Kidney (tissue), 14 donors: ENCODE results near the gene TRPV5. TPM values are rescaled to one million over a fixed set of nuclear protein-coding genes. Genes with fewer than 3 reads are reported as not detected.

Experiments used
- DNase-seq, 5 donors: peaks; one replicate each; pipeline ENCODE4 v3.0.0-alpha.2; 2013 to 2020
- FAIRE-seq: peaks from 2 replicates; lab custom pipeline; 2012; peaks lifted over from hg19 to GRCh38; lab: Jason Lieb, UNC
- H3K27ac ChIP-seq, 2 donors: one replicate each; pipeline ENCODE4 v1.7.0; 2013; ENCODE audit warnings: low read depth in 2 of 2, low read length in 2 of 2, inconsistent platforms in 1 of 2
- H3K27me3 ChIP-seq: one replicate; pipeline ENCODE4 v1.7.1; 2013; ENCODE audit warnings: low read length, inconsistent platforms; ENCODE audit not compliant: control insufficient read depth, insufficient read depth
- H3K36me3 ChIP-seq, 3 donors: one replicate each; pipeline versions ENCODE4 v1.7.0 to v1.7.1; 2013; ENCODE audit warnings: low read length in 3 of 3, control low read depth in 1 of 3, inconsistent platforms in 1 of 3; ENCODE audit not compliant: insufficient read depth in 3 of 3, control insufficient read depth in 2 of 3
- H3K4me1 ChIP-seq, 3 donors: one replicate each; pipeline versions ENCODE4 v1.7.0 to v1.7.1; 2013; ENCODE audit warnings: low read length in 3 of 3, inconsistent platforms in 1 of 3, low read depth in 1 of 3; ENCODE audit not compliant: control insufficient read depth in 2 of 3, insufficient read depth in 2 of 3
- H3K4me3 ChIP-seq, 3 donors: one replicate each; pipeline versions ENCODE4 v1.7.0 to v1.8.1; 2013; ENCODE audit warnings: low read length in 3 of 3, control low read depth in 1 of 3, inconsistent platforms in 1 of 3
- H3K9ac ChIP-seq, 3 donors: one replicate each; pipeline versions ENCODE4 v1.7.0 to v1.7.1; 2013; ENCODE audit warnings: low read length in 3 of 3, control low read depth in 1 of 3, inconsistent platforms in 1 of 3
- H3K9me3 ChIP-seq, 3 donors: one replicate each; pipeline versions ENCODE4 v1.7.0 to v1.7.1; 2013; ENCODE audit warnings: low read length in 3 of 3, control low read depth in 1 of 3, inconsistent platforms in 1 of 3; ENCODE audit not compliant: control insufficient read depth in 2 of 3, insufficient read depth in 1 of 3
- CTCF ChIP-seq: IDR thresholded peaks from 3 replicates; pipeline ENCODE4 v1.5.1; 2012; ENCODE audit warnings: mild to moderate bottlenecking, moderate library complexity, borderline replicate concordance; ENCODE audit not compliant: insufficient read depth; ENCODE audit errors: extremely low read depth
- intact Hi-C: fragments of 100-400 bp; cut with DNase I; formaldehyde crosslinking; loops from one replicate; pipeline ENCODE4 v1.11.1; 2022
- polyA plus RNA-seq: library from polyadenylated mRNA; stranded (reverse); fragments of 350-450 nt; fragmentation: Illumina TruSeq; extraction: RNeasy Lipid Tissue Mini Kit (QIAGEN cat#74804); gene quantifications from one replicate; pipeline ENCODE4 v1.2.3, GENCODE V29; 2014; ENCODE audit warnings: low read depth, low replicate concordance; ENCODE audit not compliant: insufficient read depth
- total RNA-seq: library from RNA; stranded (reverse); fragmentation: NEBNext Ultra II Directional; extraction: Animal tissue kit (Norgen Biotek cat#: 25700); gene quantifications from one replicate; pipeline ENCODE4 v1.2.1, GENCODE V29; 2021
- donor health status: control.
- donor health status: control.
- donor health status: control.
- donor health status: control.
- donor health status: control.
- donor health status: DM: yes; HTN: yes; CAD: no.
- donor health status: Normal renal cell carcinoma (clear cell type).

The TRPV5 gene
- total and polyA plus RNA-seq, 2 donors from 2014 or later = 1.3 to 1.4 TPM

GRCh38 chr7:142935941-142936565 is 2.5 kb upstream of the TRPV5 start:
- no peak for FAIRE-seq
- no peak overlapping the region for H3K9ac ChIP-seq
- H3K36me3 ChIP-seq = no peaks in the 10 kb centered on the region
- H3K27me3 ChIP-seq = no peaks in the 10 kb centered on the region
- H3K9me3 ChIP-seq = no peaks in the 10 kb centered on the region
- no peak overlapping the region for H3K4me3 ChIP-seq
- H3K27ac ChIP-seq = no peak overlapping the region
- TF ChIP-seq CTCF = no peak
- peak in 2 of 5 donors; percentile 21 for DNase-seq
- intact Hi-C loops = no loop called here
- peaks cover 0 to 4% (median 0%) of the 10 kb centered on the region in 3 donors for H3K4me1 ChIP-seq

GRCh38 chr7:142934056-142934455 is 510 bp upstream of the TRPV5 start:
- Histone ChIP-seq H3K9me3 (no peaks in the 10 kb centered on the region), H3K4me1 (peaks cover 0 to 4% (median 0%) of the 10 kb centered on the region in 3 donors), H3K36me3 (no peaks in the 10 kb centered on the region), H3K9ac (no peak overlapping the region), H3K27ac (no peak overlapping the region), H3K27me3 (no peaks in the 10 kb centered on the region), H3K4me3 (no peak overlapping the region)
- no peak for TF ChIP-seq CTCF
- DNase-seq = no peak
- no peak for FAIRE-seq
- intact Hi-C loops = no loop called here

- intact Hi-C loops = no loop called here
- Histone ChIP-seq H3K4me1 (peaks cover 0 to 4% (median 0%) of the 10 kb centered on the region in 3 donors), H3K9me3 (no peaks in the 10 kb centered on the region), H3K27ac (no peak overlapping the region), H3K4me3 (no peak overlapping the region), H3K27me3 (no peaks in the 10 kb centered on the region), H3K36me3 (no peaks in the 10 kb centered on the region), H3K9ac (no peak overlapping the region)
- FAIRE-seq = no peak
- DNase-seq = no peak
- no peak for TF ChIP-seq CTCF
These were observed 462 bp downstream of the TRPV5 start for GRCh38 chr7:142933092-142933475.
